K562 (cell line): ENCODE measurements around the gene TMEM164. TPM values are rescaled to one million over a fixed set of nuclear protein-coding genes. Genes with fewer than 3 reads are reported as not detected.

Experiments
- ATF7 ChIP-seq: fragments of 450-650 bp; IDR thresholded peaks from 2 replicates; pipeline ENCODE4 v1.7.1; 2014; ENCODE audit warnings: mild to moderate bottlenecking, moderate library complexity
- CAMTA2 ChIP-seq: fragments of 250-450 bp; sonication (Bioruptor Pico); conservative IDR thresholded peaks from 2 replicates; pipeline ENCODE4 v1.5.1; 2022
- CBX1 ChIP-seq: sonication (generic); IDR thresholded peaks from 2 replicates; pipeline ENCODE4 v1.6.1; 2016; ENCODE audit warnings: antibody characterized with exemption, low read depth, mild to moderate bottlenecking
- E2F4 ChIP-seq: sonication (generic); formaldehyde crosslinking; IDR thresholded peaks from 2 replicates; pipeline ENCODE4 v1.8.0; 2022; ENCODE audit warnings: mild to moderate bottlenecking, low read depth, missing genetic modification reagents
- E2F5 ChIP-seq: sonication (generic); formaldehyde crosslinking; IDR thresholded peaks from 2 replicates; pipeline ENCODE4 v1.8.0; 2022; ENCODE audit warnings: mild to moderate bottlenecking, missing genetic modification reagents
- ETV6 ChIP-seq, 3 experiments: fragments of 150-350 bp in 1 of 3; sonication (generic) in 1 of 3; formaldehyde crosslinking in 1 of 3; IDR thresholded peaks; 2 replicates each; pipeline versions ENCODE4 v1.6.1 to v1.8.0; 2014 to 2022; ENCODE audit warnings: borderline replicate concordance in 2 of 3, low read depth in 2 of 3, antibody characterized with exemption in 1 of 3, low read length in 1 of 3, mild to moderate bottlenecking in 1 of 3, missing genetic modification reagents in 1 of 3
- FOXK1 ChIP-seq: sonication (generic); formaldehyde crosslinking; IDR thresholded peaks from 2 replicates; pipeline ENCODE4 v1.8.0; 2022; ENCODE audit warnings: missing genetic modification reagents, mild to moderate bottlenecking, borderline replicate concordance
- MAX ChIP-seq: sonication (generic); formaldehyde crosslinking; IDR thresholded peaks from 2 replicates; pipeline ENCODE4 v1.9.0; 2022; ENCODE audit warnings: mild to moderate bottlenecking, missing genetic modification reagents
- MCM7 ChIP-seq, 2 experiments: fragments of 450-650 bp; IDR thresholded peaks; 2 replicates each; pipeline ENCODE4 v1.6.1; 2016 to 2018
- MITF ChIP-seq: IDR thresholded peaks from 2 replicates; pipeline ENCODE4 v1.6.1; 2014; ENCODE audit warnings: antibody characterized with exemption
- NUFIP1 ChIP-seq: fragments of 450-650 bp; IDR thresholded peaks from 2 replicates; pipeline ENCODE4 v1.6.1; 2018; ENCODE audit not compliant: partially characterized antibody
- THAP12 ChIP-seq: fragments of 250-450 bp; sonication (Bioruptor Pico); IDR thresholded peaks from 2 replicates; pipeline ENCODE4 v1.9.0; 2021; ENCODE audit warnings: mild to moderate bottlenecking, inconsistent platforms
- ZBTB11 ChIP-seq, 3 experiments: fragments of 200-800 bp in 1 of 3; fragments of 250-450 bp in 1 of 3; fragments of 450-650 bp in 1 of 3; sonication (Bioruptor Pico) in 1 of 3; sonication (Bioruptor generic) in 1 of 3; formaldehyde crosslinking in 1 of 3; IDR thresholded peaks; 2 replicates each; pipeline versions ENCODE4 v1.6.1 to v1.8.0; 2016 to 2022; ENCODE audit warnings: mild to moderate bottlenecking in 2 of 3, missing genetic modification characterization in 2 of 3, missing compliant biosample characterization in 1 of 3, moderate library complexity in 1 of 3
- ZBTB8A ChIP-seq: fragments of 450-650 bp; IDR thresholded peaks from 2 replicates; pipeline ENCODE4 v1.6.1; 2018; ENCODE audit warnings: mild to moderate bottlenecking, moderate library complexity; ENCODE audit not compliant: partially characterized antibody
- ZFP30 ChIP-seq: fragments of 250-450 bp; sonication (Bioruptor Pico); IDR thresholded peaks from 2 replicates; pipeline ENCODE4 v1.8.0; 2022; ENCODE audit warnings: moderate library complexity, mild to moderate bottlenecking, inconsistent platforms, borderline replicate concordance
- ZNF778 ChIP-seq: fragments of 450-650 bp; formaldehyde crosslinking; IDR thresholded peaks from 2 replicates; pipeline ENCODE4 v1.4.0; 2020; ENCODE audit warnings: mild to moderate bottlenecking, moderate library complexity
- polyA plus RNA-seq, 8 experiments: library from polyadenylated mRNA; depleted of rRNA in 4 of 8; stranded (reverse) in 5 of 8; unstranded in 3 of 8; fragments of >200 nt; fragmentation: Nextera tagmentation in 2 of 8; fragmentation: Illumina TruSeq in 1 of 8; extraction: Ambion mirVana in 2 of 8; extraction: Trizol in 1 of 8; gene quantifications; 2 replicates each; pipeline versions ENCODE4 v1.2.1 to v1.2.3, GENCODE V29; 2011 to 2014; ENCODE audit warnings: inconsistent platforms in 1 of 8, missing spikeins in 1 of 8
- total RNA-seq, 7 experiments: library from RNA; depleted of rRNA in 6 of 7; stranded (reverse); fragments of >200 nt in 6 of 7; fragmentation: Illumina TruSeq in 2 of 7; extraction: Trizol in 2 of 7; gene quantifications; 2 replicates each; pipeline versions ENCODE4 v1.2.1 to v1.2.3, GENCODE V29; 2011 to 2021; ENCODE audit warnings: low replicate concordance in 1 of 7

TMEM164 gene
- total and polyA plus RNA-seq, 9 of the 15 experiments (the other 6 are each of a cell fraction or from before 2014, with no cell fraction given), result 2.4 to 57.3 (median 23.1) TPM

- peak in 1 of 3 experiments; percentile 90; a peak in 2 of 6 replicates for TF ChIP-seq ZBTB11 (CRISPR knock-in tag; IDR thresholded peaks at IDR 0.05)
- TF ChIP-seq ZFP30 (CRISPR knock-in tag), result no peak
- no peak for TF ChIP-seq THAP12
- TF ChIP-seq E2F4, result no peak
- TF ChIP-seq FOXK1, result no peak
- TF ChIP-seq MCM7 (IDR thresholded peaks at IDR 0.05), result no peak
- TF ChIP-seq ZNF778 (CRISPR knock-in tag), result no peak
- TF ChIP-seq E2F5 (CRISPR knock-in tag), result no peak
- TF ChIP-seq CBX1, result no peak
- TF ChIP-seq ZBTB8A, result no peak
- no peak for TF ChIP-seq ATF7
- TF ChIP-seq MITF, result no peak
- peak; percentile 94 for TF ChIP-seq NUFIP1
- TF ChIP-seq CAMTA2, result peak; percentile 90; the same call in 1 of the 2 replicates
- no peak for TF ChIP-seq MAX (CRISPR knock-in tag)
- no peak for TF ChIP-seq ETV6 (IDR thresholded peaks at IDR 0.05; ENCODE audit: borderline replicate concordance in 1 of 2, low read depth in 2 of 2, low read length in 1 of 2)
- TF ChIP-seq ETV6 (CRISPR knock-in tag; IDR thresholded peaks at IDR 0.05; ENCODE audit: borderline replicate concordance), result no peak
Measured at GRCh38 chrX:110000847-110001713, 1.8 kb upstream of the TMEM164 start (continued).
